Subcutaneous adipose tissue (tissue), 4 donors: ENCODE measurements around the gene SHQ1. TPM values are rescaled to one million over a fixed set of nuclear protein-coding genes. Genes with fewer than 3 reads are reported as not detected.

ENCODE experiments used
- CTCF ChIP-seq: fragments of 450-650 bp; IDR thresholded peaks from one replicate; pipeline ENCODE4 v1.5.1; 2016; ENCODE audit warnings: low read depth, mild to moderate bottlenecking, control low read depth, antibody characterized with exemption, moderate library complexity
- total RNA-seq, 4 donors: library from RNA; depleted of rRNA; stranded (reverse); fragments of >200 nt; gene quantifications; one replicate each; pipeline ENCODE4 v1.1.0, GENCODE V29; 2016

SHQ1 gene
- total RNA-seq, 4 donors from 2014 or later = 7.9 to 15.5 (median 9.8) TPM

DNA sequence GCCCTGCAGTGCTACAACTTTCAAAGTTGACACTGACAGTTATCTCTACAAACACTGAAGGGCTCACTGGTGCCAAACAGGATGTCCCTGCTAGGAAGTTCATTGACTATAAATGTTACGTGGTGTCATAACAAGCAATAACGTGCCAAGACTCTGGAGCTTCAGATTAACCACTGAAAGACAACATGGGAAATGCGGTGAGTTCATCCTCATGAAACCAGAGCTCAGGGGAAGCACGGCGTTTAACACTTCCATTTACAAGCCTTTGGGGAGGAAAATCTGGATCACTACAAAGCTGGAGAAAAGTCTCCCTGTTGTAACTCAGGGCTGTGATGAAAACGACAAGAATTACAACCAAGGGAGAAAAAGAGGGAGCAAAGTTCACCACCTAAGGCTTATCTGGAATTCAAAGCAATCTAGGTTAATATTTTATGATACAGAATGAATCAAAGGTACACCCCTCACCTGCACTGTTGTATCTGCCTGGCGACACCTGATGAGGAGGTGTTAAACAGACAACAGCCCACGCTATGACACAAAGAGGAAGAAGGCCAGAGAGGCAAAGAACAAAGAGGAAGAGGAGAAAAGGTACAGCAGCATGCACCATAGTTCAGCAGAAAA lies 27.0 kb downstream of the SHQ1 start:
- no peak for TF ChIP-seq CTCF

- no peak for TF ChIP-seq CTCF
These were observed 27.8 kb downstream of the SHQ1 start for GRCh38 chr3:72820415-72820814.

DNA sequence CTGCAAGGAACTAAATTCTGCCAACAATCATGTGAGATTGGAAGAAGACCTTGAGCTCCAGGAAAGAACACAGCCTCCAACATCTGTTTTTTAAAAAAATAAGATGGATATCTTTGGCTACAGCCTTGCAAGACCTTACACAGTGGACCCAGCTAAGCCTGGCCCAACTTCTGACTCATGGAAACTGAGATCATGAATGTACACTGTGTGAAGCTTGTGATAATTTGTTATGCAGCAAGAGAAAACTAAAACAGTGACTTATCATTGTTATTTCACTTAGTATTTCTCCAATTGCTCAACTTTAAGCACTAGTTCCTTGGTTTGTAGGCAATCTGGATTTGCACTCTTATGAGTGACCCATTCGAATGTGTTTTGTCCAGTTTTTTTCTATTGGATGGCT lies 29.3 kb downstream of the SHQ1 start:
- TF ChIP-seq CTCF = no peak

DNA sequence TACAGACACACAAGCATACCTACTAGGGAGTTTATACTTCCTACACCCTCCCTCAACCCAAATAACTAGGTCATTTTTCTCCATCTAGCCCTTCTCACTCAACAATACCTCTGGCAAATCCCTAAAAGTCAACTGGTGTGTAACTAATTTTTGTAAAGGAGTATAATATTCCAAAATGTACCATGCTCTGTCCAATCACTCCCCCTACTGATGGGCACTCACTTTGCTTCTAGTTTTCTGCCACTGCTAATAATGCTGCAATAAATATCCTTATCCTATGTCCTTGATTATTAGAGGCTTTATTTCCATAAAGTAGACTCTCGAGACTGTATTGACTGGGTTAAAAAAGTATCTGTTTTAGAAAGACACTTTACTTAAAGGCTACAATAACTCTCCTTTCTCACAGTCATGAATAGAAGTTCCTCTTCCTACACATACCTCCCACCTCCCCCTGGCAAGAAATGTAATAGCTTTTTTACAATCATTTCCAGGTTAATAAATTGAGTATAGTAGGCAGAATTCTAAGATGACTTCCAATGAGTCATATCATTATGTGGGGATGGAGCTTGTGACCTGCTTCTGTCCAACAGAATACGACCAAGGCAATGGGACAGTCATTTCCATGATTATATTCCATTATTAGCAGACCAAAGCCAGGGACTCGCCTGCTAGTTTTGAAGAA lies 30.0 kb downstream of the SHQ1 start:
- TF ChIP-seq CTCF = no peak

- TF ChIP-seq CTCF = no peak
These were observed 31.3 kb downstream of the SHQ1 start for GRCh38 chr3:72816862-72817355.

DNA sequence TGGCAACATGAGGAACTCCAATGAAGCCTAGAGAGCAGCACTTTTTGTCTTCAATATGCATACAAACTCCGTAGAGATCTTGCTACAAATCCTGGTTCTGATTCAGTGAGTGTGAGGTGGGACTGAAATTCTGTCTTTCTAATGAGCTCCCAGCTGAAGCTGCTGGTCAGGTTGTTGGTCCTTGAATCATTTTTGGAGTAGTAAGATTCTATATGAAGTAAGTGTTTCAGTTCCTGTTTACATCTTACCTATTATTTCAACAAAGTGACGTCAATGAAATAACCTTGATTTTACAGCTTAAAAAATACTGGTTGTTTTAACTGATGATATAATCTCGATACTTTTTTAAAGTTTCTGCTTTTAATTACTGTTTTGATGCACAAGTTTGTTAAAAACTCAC lies 33.9 kb downstream of the SHQ1 start:
- no peak for TF ChIP-seq CTCF

DNA sequence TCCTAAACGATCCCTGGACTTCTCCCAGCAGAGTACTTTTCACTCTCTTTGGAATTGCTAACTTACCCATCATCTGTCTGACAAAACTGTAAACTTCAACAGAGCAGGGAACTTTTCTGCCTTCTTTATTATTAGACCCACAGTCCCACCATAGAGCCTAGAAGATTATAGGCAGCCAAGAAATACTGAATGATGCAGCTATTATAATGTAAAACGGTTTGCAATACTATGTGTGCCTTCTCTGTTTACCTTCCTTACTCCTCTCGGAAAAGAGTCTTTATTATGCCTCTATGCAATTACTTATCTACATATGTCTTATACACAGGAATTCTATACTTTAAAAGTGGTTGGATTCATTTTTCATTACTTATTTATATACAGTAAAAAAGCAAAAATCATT lies 36.0 kb downstream of the SHQ1 start:
- TF ChIP-seq CTCF = no peak
